ENCODE measurements around the gene EIF4A2. TPM values are rescaled to one million over a fixed set of nuclear protein-coding genes. Genes with fewer than 3 reads are reported as not detected.

Gene EIF4A2
- total and polyA plus RNA-seq, 10 of the 15 experiments (the other 5 are each of a cell fraction or from before 2014, with no cell fraction given) = 154 to 680 (median 259) TPM

- peak; percentile 82; the same call in 1 of the 2 replicates for TF ChIP-seq ZNF217 (IDR thresholded peaks at IDR 0.05)
- TF ChIP-seq PAX8 (IDR thresholded peaks at IDR 0.05) = 0 out of 2 replicates have a peak, but pooled peaks have one; percentile 31
- peak; percentile 81 for TF ChIP-seq MTA2 (IDR thresholded peaks at IDR 0.05; ENCODE audit: low read depth)
- no peak for TF ChIP-seq BRCA1 (IDR thresholded peaks at IDR 0.05; ENCODE audit: low read depth, low read length)
- peak; percentile 19; the same call in 1 of the 2 replicates for TF ChIP-seq BCL11A (IDR thresholded peaks at IDR 0.05; ENCODE audit: low read depth, low read length)
- 0 out of 2 replicates have a peak, but pooled peaks have one; percentile 81 for TF ChIP-seq DPF2 (IDR thresholded peaks at IDR 0.05)
- peak; percentile 53 for TF ChIP-seq BCL3 (IDR thresholded peaks at IDR 0.05; ENCODE audit: borderline replicate concordance, insufficient read depth, low read depth, low read length, poor library complexity, severe bottlenecking)
- TF ChIP-seq ZBTB11 (CRISPR knock-in tag; IDR thresholded peaks at IDR 0.05) = no peak
- no peak for TF ChIP-seq SPI1 (IDR thresholded peaks at IDR 0.05; ENCODE audit: borderline replicate concordance, insufficient read depth, low read depth, low read length)
- TF ChIP-seq SREBF1 (IDR thresholded peaks at IDR 0.05; ENCODE audit: low read length) = no peak
- TF ChIP-seq PAX5 (IDR thresholded peaks at IDR 0.05; ENCODE audit: borderline replicate concordance, low read depth, low read length) = peak; percentile 10; the same call in 1 of the 2 replicates
- peak; percentile 15; the same call in 1 of the 2 replicates for TF ChIP-seq ZSCAN29 (IDR thresholded peaks at IDR 0.05)
- TF ChIP-seq SMARCA5 (IDR thresholded peaks at IDR 0.05) = peak; percentile 14; the same call in 1 of the 2 replicates
- peak; percentile 99 for TF ChIP-seq NBN (IDR thresholded peaks at IDR 0.05)
- no peak for TF ChIP-seq PRDM15 (CRISPR knock-in tag; IDR thresholded peaks at IDR 0.05)
- TF ChIP-seq STAT3 (IDR thresholded peaks at IDR 0.05; ENCODE audit: low read depth, low read length) = no peak
- no peak for TF ChIP-seq NFXL1 (IDR thresholded peaks at IDR 0.05; ENCODE audit: borderline replicate concordance)
- peak; percentile 99 for TF ChIP-seq POLR2AphosphoS2 (IDR thresholded peaks at IDR 0.05; ENCODE audit: low read depth, low read length)
Observed at GRCh38 chr3:186783058-186783730, at the start of gene EIF4A2 (continued).

Data from GM12878 (cell line).